Tibial artery (tissue), 4 donors: Measurements from ENCODE around the gene TXN.

Experiments
- DNase-seq, 2 donors: peaks; one replicate each; pipeline ENCODE4 v3.0.0-alpha.2; 2019
- H3K27ac ChIP-seq, 2 donors: fragments of 200-600 bp; sonication (generic) in 1 of 2; 1 replicate in 1 of 2; 2 replicates in 1 of 2; pipeline ENCODE4 v1.5.1; 2018 to 2019; ENCODE audit warnings: mild to moderate bottlenecking in 1 of 2
- H3K27me3 ChIP-seq, 2 donors: fragments of 200-600 bp; sonication (generic) in 1 of 2; one replicate each; pipeline versions ENCODE4 v1.5.1 to v1.6.0; 2016 to 2019
- H3K36me3 ChIP-seq, 3 donors: fragments of 200-600 bp; sonication (generic) in 2 of 3; one replicate each; pipeline ENCODE4 v1.5.1; 2016 to 2019; ENCODE audit warnings: mild to moderate bottlenecking in 2 of 3
- H3K4me1 ChIP-seq, 4 donors: fragments of 200-600 bp; sonication (generic) in 2 of 4; 1 replicate in 3 of 4; 2 replicates in 1 of 4; pipeline ENCODE4 v1.5.1; 2016 to 2019
- H3K4me3 ChIP-seq, 2 donors: fragments of 200-600 bp; sonication (generic) in 1 of 2; 1 replicate in 1 of 2; 2 replicates in 1 of 2; pipeline ENCODE4 v1.5.1; 2018 to 2019; ENCODE audit warnings: mild to moderate bottlenecking in 2 of 2
- H3K9me3 ChIP-seq, 3 donors: fragments of 200-600 bp; sonication (generic) in 1 of 3; one replicate each; pipeline ENCODE4 v1.5.1; 2016 to 2019
- CTCF ChIP-seq, 2 experiments: fragments of 200-600 bp in 1 of 2; fragments of 450-650 bp in 1 of 2; IDR thresholded peaks; one replicate each; pipeline ENCODE4 v1.5.1; 2017 to 2019; ENCODE audit warnings: antibody characterized with exemption in 2 of 2, mild to moderate bottlenecking in 1 of 2, moderate library complexity in 1 of 2
- intact Hi-C: fragments of 100-400 bp; cut with DNase I; formaldehyde crosslinking; loops from one replicate; pipeline ENCODE4 v1.15.0; 2023; ENCODE audit warnings: low total_unique reads

Gene TXN

GRCh38 chr9:110282018-110282738 lies 25.9 kb upstream of the TXN start:
- DNase-seq: no peak
- Histone ChIP-seq H3K9me3 (no peaks in the 10 kb centered on the region), H3K4me3 (no peak overlapping the region), H3K36me3 (no peaks in the 10 kb centered on the region), H3K4me1 (no peaks in the 10 kb centered on the region), H3K27me3 (peaks cover 0 to 3% of the 10 kb centered on the region in 2 donors), H3K27ac (no peak overlapping the region)
- intact Hi-C loops: no loop called here
- no peak for TF ChIP-seq CTCF (IDR thresholded peaks at IDR 0.05)

GRCh38 chr9:110278080-110278707 lies 21.9 kb upstream of the TXN start:
- intact Hi-C loops: no loop called here
- Histone ChIP-seq H3K4me1 (no peaks in the 10 kb centered on the region), H3K27me3 (peaks cover 0 to 5% of the 10 kb centered on the region in 2 donors), H3K9me3 (no peaks in the 10 kb centered on the region), H3K4me3 (no peak overlapping the region), H3K27ac (no peak overlapping the region), H3K36me3 (no peaks in the 10 kb centered on the region)
- no peak for DNase-seq
- no peak for TF ChIP-seq CTCF (IDR thresholded peaks at IDR 0.05)

GRCh38 chr9:110276781-110277180 lies 20.5 kb upstream of the TXN start:
- no peaks in the 10 kb centered on the region for H3K9me3 ChIP-seq
- H3K36me3 ChIP-seq: no peaks in the 10 kb centered on the region
- H3K4me3 ChIP-seq: no peak overlapping the region
- no peak overlapping the region for H3K27ac ChIP-seq
- DNase-seq: no peak
- no peak for TF ChIP-seq CTCF (IDR thresholded peaks at IDR 0.05)
- peaks cover 0 to 3% of the 10 kb centered on the region in 2 donors for H3K27me3 ChIP-seq
- H3K4me1 ChIP-seq: no peaks in the 10 kb centered on the region
- intact Hi-C loops: no loop called here

GRCh38 chr9:110270211-110270995 lies 14.1 kb upstream of the TXN start:
- H3K4me3 ChIP-seq: no peak overlapping the region
- intact Hi-C loops: no loop called here
- no peak overlapping the region for H3K27ac ChIP-seq
- H3K9me3 ChIP-seq: no peaks in the 10 kb centered on the region
- no peak for DNase-seq
- TF ChIP-seq CTCF (IDR thresholded peaks at IDR 0.05): no peak
- H3K27me3 ChIP-seq: no peaks in the 10 kb centered on the region
- no peaks in the 10 kb centered on the region for H3K4me1 ChIP-seq
- H3K36me3 ChIP-seq: no peaks in the 10 kb centered on the region

- no peak for DNase-seq
- no peaks in the 10 kb centered on the region for H3K27me3 ChIP-seq
- H3K27ac ChIP-seq: no peak overlapping the region
- H3K9me3 ChIP-seq: no peaks in the 10 kb centered on the region
- no peaks in the 10 kb centered on the region for H3K4me1 ChIP-seq
- H3K36me3 ChIP-seq: no peaks in the 10 kb centered on the region
- no peak overlapping the region for H3K4me3 ChIP-seq
- intact Hi-C loops: no loop called here
- no peak for TF ChIP-seq CTCF (IDR thresholded peaks at IDR 0.05)
Measured at GRCh38 chr9:110266795-110267194, 10.5 kb upstream of the TXN start.
